GM12878 (cell line): ENCODE results near the gene DAAM2.

Source experiments
- BHLHE40 ChIP-seq, 2 experiments: fragments of 450-650 bp in 1 of 2; IDR thresholded peaks; 2 replicates each; pipeline ENCODE4 v1.6.1; 2011 to 2017; ENCODE audit warnings: low read depth in 2 of 2, borderline replicate concordance in 1 of 2, improper control_type of control experiment in 1 of 2, low read length in 1 of 2, mild to moderate bottlenecking in 1 of 2
- CTCF ChIP-seq, 3 experiments: IDR thresholded peaks in 2 of 3; conservative IDR thresholded peaks in 1 of 3; 2 replicates each; pipeline ENCODE4 v1.5.1; 2011; ENCODE audit warnings: low read depth in 3 of 3, low read length in 3 of 3, mild to moderate bottlenecking in 3 of 3, control low read depth in 2 of 3, moderate library complexity in 2 of 3, inconsistent platforms in 1 of 3, mixed read lengths in 1 of 3; ENCODE audit not compliant: control insufficient read depth in 2 of 3, insufficient read depth in 1 of 3; ENCODE audit errors: extremely low read depth in 1 of 3
- EZH2 ChIP-seq: IDR thresholded peaks from 2 replicates; pipeline ENCODE4 v1.6.1; 2012; ENCODE audit warnings: low read depth, mild to moderate bottlenecking, control low read depth, inconsistent platforms, low read length, borderline replicate concordance; ENCODE audit not compliant: control insufficient read depth
- FOS ChIP-seq: IDR thresholded peaks from 3 replicates; pipeline ENCODE4 v1.6.1; 2011; ENCODE audit warnings: borderline replicate concordance; ENCODE audit not compliant: insufficient read length; ENCODE audit errors: extremely low read depth
- MXI1 ChIP-seq: fragments of 150-350 bp; IDR thresholded peaks from 2 replicates; pipeline ENCODE4 v1.6.1; 2011; ENCODE audit warnings: low read depth, mild to moderate bottlenecking, inconsistent platforms, low read length, improper control_type of control experiment
- POLR2A ChIP-seq: IDR thresholded peaks from 2 replicates; pipeline ENCODE4 v1.6.1; 2011; ENCODE audit warnings: low read depth, mild to moderate bottlenecking, low read length
- POU2F2 ChIP-seq: IDR thresholded peaks from 3 replicates; pipeline ENCODE4 v1.6.1; 2011; ENCODE audit warnings: low read depth, mild to moderate bottlenecking, low read length, borderline replicate concordance
- RCOR1 ChIP-seq: conservative IDR thresholded peaks from 2 replicates; pipeline ENCODE4 v1.6.1; 2012; ENCODE audit warnings: low read depth, low read length, improper control_type of control experiment
- SPI1 ChIP-seq: IDR thresholded peaks from 2 replicates; pipeline ENCODE4 v1.6.1; 2011; ENCODE audit warnings: low read depth, mild to moderate bottlenecking, low read length, moderate library complexity, borderline replicate concordance; ENCODE audit not compliant: insufficient read depth
- USF2 ChIP-seq: IDR thresholded peaks from 2 replicates; pipeline ENCODE4 v1.6.1; 2011; ENCODE audit warnings: low read depth, low read length, improper control_type of control experiment, borderline replicate concordance
- YBX1 ChIP-seq: fragments of 450-650 bp; IDR thresholded peaks from 2 replicates; pipeline ENCODE4 v1.6.1; 2016; ENCODE audit warnings: antibody characterized with exemption
- TF ChIP-seq, protein P1 (sequence below): IDR thresholded peaks from 2 replicates; pipeline ENCODE4 v1.6.1; 2012; ENCODE audit warnings: low read depth, low read length, improper control_type of control experiment
- TF ChIP-seq, protein P2 (sequence below): IDR thresholded peaks from 2 replicates; pipeline ENCODE4 v1.6.1; 2011; ENCODE audit warnings: mild to moderate bottlenecking, low read depth, low read length, moderate library complexity; ENCODE audit not compliant: insufficient replicate concordance
- TF ChIP-seq, protein P3 (sequence below): fragments of 450-650 bp; formaldehyde crosslinking; IDR thresholded peaks from 2 replicates; pipeline ENCODE4 v1.4.0; 2020; ENCODE audit warnings: mild to moderate bottlenecking, moderate library complexity

GRCh38 chr6:39847221-39847620, 55.0 kb downstream of the DAAM2 start:
- TF ChIP-seq, protein P1, sequence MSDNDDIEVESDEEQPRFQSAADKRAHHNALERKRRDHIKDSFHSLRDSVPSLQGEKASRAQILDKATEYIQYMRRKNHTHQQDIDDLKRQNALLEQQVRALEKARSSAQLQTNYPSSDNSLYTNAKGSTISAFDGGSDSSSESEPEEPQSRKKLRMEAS, result no peak
- TF ChIP-seq FOS (no peak), CTCF (IDR thresholded peaks at IDR 0.05 in 2 of 3, conservative IDR thresholded peaks at IDR 0.05 in 1 of 3; ENCODE audit: control insufficient read depth in 2 of 3, extremely low read depth in 1 of 3, insufficient read depth in 1 of 3, low read depth in 3 of 3, low read length in 3 of 3) (no peak), MXI1 (no peak), POLR2A (no peak), USF2 (no peak), BHLHE40 (IDR thresholded peaks at IDR 0.05; ENCODE audit: borderline replicate concordance in 1 of 2, low read depth in 2 of 2, low read length in 1 of 2) (no peak), SPI1 (no peak), POU2F2 (no peak), EZH2 (no peak), RCOR1 (no peak), YBX1 (no peak)
- TF ChIP-seq, protein P2, sequence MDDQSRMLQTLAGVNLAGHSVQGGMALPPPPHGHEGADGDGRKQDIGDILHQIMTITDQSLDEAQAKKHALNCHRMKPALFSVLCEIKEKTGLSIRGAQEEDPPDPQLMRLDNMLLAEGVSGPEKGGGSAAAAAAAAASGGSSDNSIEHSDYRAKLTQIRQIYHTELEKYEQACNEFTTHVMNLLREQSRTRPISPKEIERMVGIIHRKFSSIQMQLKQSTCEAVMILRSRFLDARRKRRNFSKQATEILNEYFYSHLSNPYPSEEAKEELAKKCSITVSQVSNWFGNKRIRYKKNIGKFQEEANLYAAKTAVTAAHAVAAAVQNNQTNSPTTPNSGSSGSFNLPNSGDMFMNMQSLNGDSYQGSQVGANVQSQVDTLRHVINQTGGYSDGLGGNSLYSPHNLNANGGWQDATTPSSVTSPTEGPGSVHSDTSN, result no peak
- TF ChIP-seq, protein P3, sequence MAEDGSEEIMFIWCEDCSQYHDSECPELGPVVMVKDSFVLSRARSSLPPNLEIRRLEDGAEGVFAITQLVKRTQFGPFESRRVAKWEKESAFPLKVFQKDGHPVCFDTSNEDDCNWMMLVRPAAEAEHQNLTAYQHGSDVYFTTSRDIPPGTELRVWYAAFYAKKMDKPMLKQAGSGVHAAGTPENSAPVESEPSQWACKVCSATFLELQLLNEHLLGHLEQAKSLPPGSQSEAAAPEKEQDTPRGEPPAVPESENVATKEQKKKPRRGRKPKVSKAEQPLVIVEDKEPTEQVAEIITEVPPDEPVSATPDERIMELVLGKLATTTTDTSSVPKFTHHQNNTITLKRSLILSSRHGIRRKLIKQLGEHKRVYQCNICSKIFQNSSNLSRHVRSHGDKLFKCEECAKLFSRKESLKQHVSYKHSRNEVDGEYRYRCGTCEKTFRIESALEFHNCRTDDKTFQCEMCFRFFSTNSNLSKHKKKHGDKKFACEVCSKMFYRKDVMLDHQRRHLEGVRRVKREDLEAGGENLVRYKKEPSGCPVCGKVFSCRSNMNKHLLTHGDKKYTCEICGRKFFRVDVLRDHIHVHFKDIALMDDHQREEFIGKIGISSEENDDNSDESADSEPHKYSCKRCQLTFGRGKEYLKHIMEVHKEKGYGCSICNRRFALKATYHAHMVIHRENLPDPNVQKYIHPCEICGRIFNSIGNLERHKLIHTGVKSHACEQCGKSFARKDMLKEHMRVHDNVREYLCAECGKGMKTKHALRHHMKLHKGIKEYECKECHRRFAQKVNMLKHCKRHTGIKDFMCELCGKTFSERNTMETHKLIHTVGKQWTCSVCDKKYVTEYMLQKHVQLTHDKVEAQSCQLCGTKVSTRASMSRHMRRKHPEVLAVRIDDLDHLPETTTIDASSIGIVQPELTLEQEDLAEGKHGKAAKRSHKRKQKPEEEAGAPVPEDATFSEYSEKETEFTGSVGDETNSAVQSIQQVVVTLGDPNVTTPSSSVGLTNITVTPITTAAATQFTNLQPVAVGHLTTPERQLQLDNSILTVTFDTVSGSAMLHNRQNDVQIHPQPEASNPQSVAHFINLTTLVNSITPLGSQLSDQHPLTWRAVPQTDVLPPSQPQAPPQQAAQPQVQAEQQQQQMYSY (CRISPR knock-in tag), result no peak
